Activated B cell treated with CpG ODN at 0.5 μM for 24 hours (primary cell): ENCODE data around the gene TRUB2. TPM values are rescaled to one million over a fixed set of nuclear protein-coding genes. Genes with fewer than 3 reads are reported as not detected.
"Not testable (repeated sequence)": the region's sequence is repeated elsewhere in the genome, so short reads cannot be mapped to it uniquely, and the experiment has no call there.

Experiments used
- ATAC-seq: fragments of 200-7000 bp; cut with Tn5 transposase; one replicate; pipeline ENCODE4 v1.10.0; 2021; ENCODE audit warnings: low read depth, mild to moderate bottlenecking, moderate library complexity
- CTCF ChIA-PET: fragments of 350-600 bp; sonication (Branson Sonifier 250); formaldehyde crosslinking; loops from one replicate; lab custom pipeline; 2021; ENCODE audit warnings: antibody characterized with exemption; lab: Charles Lee
- POLR2A ChIA-PET: fragments of 350-600 bp; sonication (Branson Sonifier 250); formaldehyde crosslinking; loops from one replicate; lab custom pipeline; 2021; ENCODE audit warnings: antibody characterized with exemption; lab: Charles Lee
- DNase-seq: peaks from one replicate; pipeline ENCODE4 v3.0.0; 2022
- H3K27ac Mint-ChIP-seq: one replicate; pipeline ENCODE4 v1.8.0; 2020; ENCODE audit warnings: mixed read lengths
- H3K27me3 Mint-ChIP-seq: one replicate; pipeline ENCODE4 v1.8.0; 2021; ENCODE audit warnings: mixed read lengths
- H3K36me3 Mint-ChIP-seq: one replicate; pipeline ENCODE4 v1.8.0; 2021; ENCODE audit warnings: low read depth, mixed read lengths
- H3K4me1 Mint-ChIP-seq: one replicate; pipeline ENCODE4 v1.8.0; 2021; ENCODE audit warnings: mixed read lengths
- H3K4me3 Mint-ChIP-seq: one replicate; pipeline ENCODE4 v1.8.0; 2020; ENCODE audit warnings: mild to moderate bottlenecking, mixed read lengths
- H3K9me3 Mint-ChIP-seq: one replicate; pipeline ENCODE4 v1.8.0; 2020; ENCODE audit warnings: mixed read lengths
- intact Hi-C: fragments of 100-400 bp; cut with micrococcal nuclease; formaldehyde crosslinking; loops from one replicate; pipeline ENCODE4 v1.15.1; 2024
- total RNA-seq: library from RNA; stranded (reverse); gene quantifications from 2 replicates; pipeline ENCODE4 v1.2.3, GENCODE V29; 2022
- TF ChIP-seq, protein P1 (sequence below): fragments of 200-600 bp; IDR thresholded peaks from one replicate; pipeline ENCODE4 v1.8.0; 2022; ENCODE audit warnings: antibody characterized with exemption, mild to moderate bottlenecking

The TRUB2 gene
- total RNA-seq, 1 donor from 2014 or later: 32.6 TPM

GRCh38 chr9:128341435-128341849, 19.2 kb upstream of the TRUB2 start:
- Mint-ChIP-seq H3K9me3 (no peaks in the 10 kb centered on the region), H3K36me3 (peaks cover 14% of the 10 kb centered on the region), H3K4me1 (peaks cover 10% of the 10 kb centered on the region), H3K4me3 (peak overlapping the region; percentile 86), H3K27ac (peak overlapping the region; percentile 55), H3K27me3 (no peaks in the 10 kb centered on the region)
- TF ChIP-seq, protein P1, sequence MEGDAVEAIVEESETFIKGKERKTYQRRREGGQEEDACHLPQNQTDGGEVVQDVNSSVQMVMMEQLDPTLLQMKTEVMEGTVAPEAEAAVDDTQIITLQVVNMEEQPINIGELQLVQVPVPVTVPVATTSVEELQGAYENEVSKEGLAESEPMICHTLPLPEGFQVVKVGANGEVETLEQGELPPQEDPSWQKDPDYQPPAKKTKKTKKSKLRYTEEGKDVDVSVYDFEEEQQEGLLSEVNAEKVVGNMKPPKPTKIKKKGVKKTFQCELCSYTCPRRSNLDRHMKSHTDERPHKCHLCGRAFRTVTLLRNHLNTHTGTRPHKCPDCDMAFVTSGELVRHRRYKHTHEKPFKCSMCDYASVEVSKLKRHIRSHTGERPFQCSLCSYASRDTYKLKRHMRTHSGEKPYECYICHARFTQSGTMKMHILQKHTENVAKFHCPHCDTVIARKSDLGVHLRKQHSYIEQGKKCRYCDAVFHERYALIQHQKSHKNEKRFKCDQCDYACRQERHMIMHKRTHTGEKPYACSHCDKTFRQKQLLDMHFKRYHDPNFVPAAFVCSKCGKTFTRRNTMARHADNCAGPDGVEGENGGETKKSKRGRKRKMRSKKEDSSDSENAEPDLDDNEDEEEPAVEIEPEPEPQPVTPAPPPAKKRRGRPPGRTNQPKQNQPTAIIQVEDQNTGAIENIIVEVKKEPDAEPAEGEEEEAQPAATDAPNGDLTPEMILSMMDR: no peak
- POLR2A ChIA-PET: interaction anchor here (0.7 to 1.8 kb wide), 4 partner anchors 21 to 65 kb away, joined by 3 to 12 read pairs (median 6); partner anchors contain the start of genes GOLGA2, SWI5 and URM1
- CTCF ChIA-PET: interaction anchor here (0.7 to 1.7 kb wide), 6 partner anchors 20 to 148 kb away, joined by 3 to 9 read pairs (median 4); no protein-coding TSS in a partner anchor
- intact Hi-C loops: loop anchor here (1.0 to 2.0 kb wide), 2 partner anchors 46 to 149 kb away; no protein-coding TSS in a partner anchor
- DNase-seq (peak; percentile 46), ATAC-seq (peak; percentile 53)

DNA sequence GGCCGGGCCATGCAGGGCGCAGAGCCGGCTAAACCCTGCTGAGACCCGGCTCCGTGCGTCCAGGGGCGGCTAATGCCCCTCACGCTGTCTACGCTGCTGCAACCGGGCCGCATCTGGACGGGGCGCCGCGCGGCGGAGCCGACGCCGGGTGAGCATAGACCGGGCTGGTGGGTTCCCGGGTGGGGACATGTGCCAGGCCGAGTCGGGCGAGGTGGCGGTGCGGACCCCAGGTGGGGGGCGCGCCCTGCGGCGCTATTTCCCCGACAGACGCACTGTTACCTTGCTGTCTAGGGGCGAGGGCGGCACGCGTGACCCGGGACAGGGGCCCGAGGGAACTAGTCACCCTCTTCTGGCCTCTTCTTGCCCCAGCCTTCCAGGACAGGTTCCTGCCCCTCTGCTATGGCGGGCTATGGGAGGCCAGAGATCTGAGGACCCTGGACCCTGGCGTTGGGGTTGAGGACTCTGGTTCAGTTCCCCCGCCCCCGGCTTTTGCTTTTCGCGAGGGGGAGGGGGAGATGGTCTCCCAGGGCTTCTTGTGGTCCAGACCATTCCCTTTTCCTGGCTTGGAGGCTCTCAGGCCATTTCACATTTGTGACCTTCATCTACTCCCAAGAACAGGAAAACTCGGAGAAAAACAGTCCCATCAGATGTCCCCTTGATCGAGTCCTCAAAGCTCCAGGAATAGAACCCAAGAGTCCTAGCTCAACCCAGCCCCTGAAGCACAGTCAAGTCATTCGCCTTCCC, 18.6 kb upstream of the TRUB2 start:
- ATAC-seq: peak; percentile 43
- H3K27ac Mint-ChIP-seq: peak overlapping the region; percentile 55
- DNase-seq: no peak
- peaks cover 14% of the 10 kb centered on the region for H3K36me3 Mint-ChIP-seq
- TF ChIP-seq, protein P1: no peak
- H3K4me3 Mint-ChIP-seq: peak overlapping the region; percentile 86
- H3K27me3 Mint-ChIP-seq: no peaks in the 10 kb centered on the region
- POLR2A ChIA-PET: interaction anchor here (0.5 to 1.8 kb wide), 4 partner anchors 11 to 65 kb away, joined by 3 to 12 read pairs (median 6); partner anchors contain the start of genes GOLGA2, SWI5 and URM1
- no peaks in the 10 kb centered on the region for H3K9me3 Mint-ChIP-seq
- intact Hi-C loops: loop anchor here (1.0 to 2.0 kb wide), 7 partner anchors 19 to 148 kb away; partner anchors contain the start of genes COQ4, DNM1, GOLGA2 and SWI5
- CTCF ChIA-PET: interaction anchor here (0.7 to 1.7 kb wide), 6 partner anchors 20 to 147 kb away, joined by 3 to 9 read pairs (median 4); no protein-coding TSS in a partner anchor
- H3K4me1 Mint-ChIP-seq: peaks cover 10% of the 10 kb centered on the region

GRCh38 chr9:128339761-128340690, 17.8 kb upstream of the TRUB2 start, which contains the start of gene SLC27A4:
Gene SLC27A4, plus strand, starts transcription at chr9:128340527. Its CDS starts 2,606 bp downstream, at chr9:128343133.
- peaks cover 9% of the 10 kb centered on the region for H3K36me3 Mint-ChIP-seq
- DNase-seq (peak; percentile 81), ATAC-seq (peak; percentile 91)
- intact Hi-C loops: loop anchor here (1.0 to 2.0 kb wide), 6 partner anchors 18 to 147 kb away; partner anchors contain the start of genes COQ4, DNM1, GOLGA2 and SWI5
- TF ChIP-seq, protein P1: no peak
- ChIA-PET POLR2A (interaction anchor here (0.5 to 1.8 kb wide), 4 partner anchors 12 to 64 kb away, joined by 3 to 6 read pairs (median 4); partner anchors contain the start of genes GOLGA2 and SWI5), CTCF (no interaction called here)
- peak within 1 kb of the TSS; percentile 86 for H3K4me3 Mint-ChIP-seq
- H3K27me3 Mint-ChIP-seq: no peaks in the 10 kb centered on the region
- H3K9me3 Mint-ChIP-seq: no peaks in the 10 kb centered on the region
- H3K27ac Mint-ChIP-seq: peak within 1 kb of the TSS; percentile 80
- peaks cover 10% of the 10 kb centered on the region for H3K4me1 Mint-ChIP-seq

GRCh38 chr9:128338852-128339614, 16.8 kb upstream of the TRUB2 start:
- H3K36me3 Mint-ChIP-seq, ATAC-seq, H3K4me1 Mint-ChIP-seq, H3K27ac Mint-ChIP-seq, H3K27me3 Mint-ChIP-seq, DNase-seq, intact Hi-C loops, CTCF ChIA-PET, H3K9me3 Mint-ChIP-seq: not testable (repeated sequence)
- peak overlapping the region; percentile 86 for H3K4me3 Mint-ChIP-seq
- POLR2A ChIA-PET: interaction anchor here (0.7 kb wide), 1 partner anchor 66 kb away, joined by 5 read pairs; no protein-coding TSS in a partner anchor
